ENCODE results near the gene ECE1. TPM values are rescaled to one million over a fixed set of nuclear protein-coding genes. Genes with fewer than 3 reads are reported as not detected.

The ECE1 gene
- total RNA-seq, 1 donor from 2014 or later, result 37.2 TPM

DNA sequence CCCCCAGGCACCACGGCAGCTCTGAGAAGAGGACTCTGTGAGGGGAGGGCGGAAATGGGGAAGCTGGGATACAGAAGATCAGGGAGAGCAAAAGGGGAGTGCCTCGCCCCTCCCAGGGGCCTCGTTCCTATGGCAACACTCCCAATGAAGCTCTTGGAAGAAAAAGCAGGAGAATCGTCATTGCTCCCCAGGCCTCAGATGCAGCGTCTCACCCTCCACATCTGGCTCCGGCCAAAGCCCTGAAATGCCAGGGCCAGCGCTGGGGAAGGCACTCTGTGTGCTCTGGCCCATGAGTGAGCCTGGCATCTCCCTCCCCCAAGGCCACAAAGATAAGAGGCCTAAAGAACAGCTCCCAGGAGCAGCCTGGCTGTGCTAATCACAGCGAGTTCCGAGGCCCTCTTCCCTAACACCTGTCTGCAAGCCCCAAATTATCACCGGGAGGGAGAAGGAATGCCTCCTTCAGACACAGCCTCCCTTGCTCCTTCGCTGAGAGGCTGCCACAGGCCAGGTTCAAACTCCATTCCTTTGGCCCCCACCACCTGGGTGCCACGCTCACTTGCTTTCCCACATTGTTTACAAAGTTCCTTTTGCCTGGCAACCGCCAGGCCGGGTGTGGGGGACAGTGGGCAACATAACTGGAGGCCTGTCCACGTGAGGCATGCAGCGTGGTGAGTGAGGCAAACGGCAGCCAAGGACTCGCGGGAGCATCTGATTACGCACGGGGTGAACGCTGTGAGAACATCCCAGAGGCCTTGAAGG lies 27.8 kb downstream of the ECE1 start:
- Mint-ChIP-seq H3K9me3 (no peaks in the 10 kb centered on the region), H3K36me3 (peaks cover 8% of the 10 kb centered on the region), H3K4me1 (ENCODE audit: unreplicated experiment) (peaks cover 26% of the 10 kb centered on the region), H3K27ac (peak overlapping the region; percentile 78), H3K4me3 (peak overlapping the region; percentile 71), H3K27me3 (no peaks in the 10 kb centered on the region)
- no peak for TF ChIP-seq CTCF (conservative IDR thresholded peaks at IDR 0.05)
- DNase-seq (ENCODE audit: extremely low spot score, unreplicated experiment), result no peak

DNA sequence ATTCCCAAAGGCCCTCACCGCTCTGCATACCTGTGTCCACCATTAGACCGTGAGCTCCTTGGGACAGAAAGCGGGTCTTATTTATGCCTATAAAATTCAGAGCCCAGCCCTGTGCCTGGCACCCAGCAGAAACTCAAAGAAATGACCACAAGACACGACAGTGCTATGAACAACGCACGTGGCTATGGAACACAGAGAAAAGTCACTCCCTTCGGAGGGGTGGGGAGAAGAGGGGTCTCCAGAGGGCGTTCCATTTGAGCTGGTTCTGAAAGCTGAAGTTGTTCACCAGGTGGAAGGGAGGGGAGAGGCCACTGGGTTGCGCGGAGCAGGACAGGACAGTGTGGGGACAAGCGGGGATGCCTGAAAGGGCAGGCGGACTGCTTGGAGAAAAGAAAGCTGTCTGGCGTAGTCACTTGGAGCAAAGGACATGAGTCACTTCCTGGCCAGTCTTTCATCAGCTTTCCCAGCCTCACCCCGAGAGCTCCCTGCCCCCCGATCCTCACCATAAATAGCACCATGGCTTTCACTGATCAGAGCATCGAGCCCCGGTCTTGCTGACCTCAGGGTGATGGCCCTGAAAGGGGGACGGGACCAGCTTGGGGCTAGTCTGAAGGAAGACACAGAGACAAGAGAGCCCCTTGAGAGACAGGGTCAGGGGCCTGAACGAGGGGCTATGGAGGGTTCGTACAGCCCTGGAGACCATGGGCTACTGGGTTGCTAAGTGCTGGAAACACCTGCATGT lies 28.5 kb downstream of the ECE1 start:
- Mint-ChIP-seq H3K9me3 (no peaks in the 10 kb centered on the region), H3K27ac (peak overlapping the region; percentile 78), H3K27me3 (no peaks in the 10 kb centered on the region), H3K4me1 (ENCODE audit: unreplicated experiment) (peaks cover 26% of the 10 kb centered on the region), H3K36me3 (peaks cover 3% of the 10 kb centered on the region), H3K4me3 (peak overlapping the region; percentile 71)
- DNase-seq (ENCODE audit: extremely low spot score, unreplicated experiment), result no peak
- TF ChIP-seq CTCF (conservative IDR thresholded peaks at IDR 0.05), result no peak

DNA sequence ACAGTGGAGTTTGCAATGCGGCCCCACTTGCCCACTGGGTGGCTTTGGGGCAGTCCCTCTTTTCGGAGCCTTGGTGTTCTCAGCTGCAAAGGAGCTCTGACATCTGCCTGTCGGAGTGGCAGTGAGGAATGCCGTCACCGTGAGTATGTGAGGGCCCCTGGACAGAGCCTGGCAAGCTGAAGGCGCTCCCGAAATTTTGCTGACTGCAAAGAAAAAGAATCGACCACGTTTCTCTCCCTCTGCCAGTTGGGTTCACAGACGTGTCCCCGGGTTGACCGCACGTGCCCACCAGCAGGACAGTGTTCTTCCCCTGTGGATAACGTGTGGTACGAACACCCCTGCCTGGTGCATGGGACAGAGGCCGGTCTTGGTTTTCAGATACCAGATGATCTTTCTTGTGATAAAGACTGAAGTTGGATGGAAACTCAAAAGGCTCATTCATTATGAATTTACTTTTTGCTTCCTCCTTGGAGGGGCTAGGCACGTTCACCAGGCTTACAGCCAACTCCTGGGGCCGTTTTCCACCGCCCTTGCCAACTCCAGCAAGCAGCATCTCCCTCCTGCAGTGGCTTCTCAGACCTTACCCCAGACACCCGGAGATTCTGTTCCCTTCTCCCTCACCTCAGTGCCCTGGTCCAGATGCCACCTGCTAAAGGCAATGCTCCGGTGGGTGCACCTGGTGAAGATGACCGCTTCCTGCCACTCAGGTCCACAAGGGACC lies 29.7 kb downstream of the ECE1 start:
- H3K27ac Mint-ChIP-seq, result peak overlapping the region; percentile 18
- TF ChIP-seq CTCF (conservative IDR thresholded peaks at IDR 0.05), result no peak

GRCh38 chr1:21259316-21260076 lies 30.8 kb downstream of the ECE1 start:
- Mint-ChIP-seq H3K27ac (no peak overlapping the region), H3K27me3 (no peaks in the 10 kb centered on the region), H3K4me3 (no peak overlapping the region), H3K9me3 (no peaks in the 10 kb centered on the region), H3K36me3 (peaks cover 7% of the 10 kb centered on the region), H3K4me1 (ENCODE audit: unreplicated experiment) (peaks cover 27% of the 10 kb centered on the region)
- DNase-seq (ENCODE audit: extremely low spot score, unreplicated experiment), result no peak
- no peak for TF ChIP-seq CTCF (conservative IDR thresholded peaks at IDR 0.05)

More for the DNA sequence above, 29.7 kb downstream of the ECE1 start:
- peaks cover 26% of the 10 kb centered on the region for H3K4me1 Mint-ChIP-seq (ENCODE audit: unreplicated experiment)
- H3K4me3 Mint-ChIP-seq, result no peak overlapping the region
- H3K9me3 Mint-ChIP-seq, result no peaks in the 10 kb centered on the region
- H3K27me3 Mint-ChIP-seq, result no peaks in the 10 kb centered on the region
- H3K36me3 Mint-ChIP-seq, result peaks cover 3% of the 10 kb centered on the region
- DNase-seq (ENCODE audit: extremely low spot score, unreplicated experiment), result no peak

All from type B pancreatic cell (in vitro differentiated cells).